Tibial nerve (tissue), 4 donors: ENCODE data around the gene ZCCHC7. TPM values are rescaled to one million over a fixed set of nuclear protein-coding genes. Genes with fewer than 3 reads are reported as not detected.

Experiments used
- DNase-seq, 2 donors: peaks; one replicate each; pipeline ENCODE4 v3.0.0-alpha.2; 2019; ENCODE audit warnings: low spot score in 2 of 2
- H3K27ac ChIP-seq, 4 donors: fragments of 200-600 bp; sonication (generic) in 3 of 4; one replicate each; pipeline ENCODE4 v1.5.1; 2017 to 2019; ENCODE audit warnings: mild to moderate bottlenecking in 1 of 4
- H3K27me3 ChIP-seq, 2 donors: fragments of 200-600 bp; sonication (generic) in 1 of 2; one replicate each; pipeline versions ENCODE4 v1.5.1 to v1.6.0; 2017 to 2019
- H3K36me3 ChIP-seq, 3 donors: fragments of 200-600 bp; sonication (generic); one replicate each; pipeline ENCODE4 v1.5.1; 2018 to 2019
- H3K4me1 ChIP-seq, 4 donors: fragments of 200-600 bp; sonication (generic) in 3 of 4; one replicate each; pipeline ENCODE4 v1.5.1; 2017 to 2019
- H3K4me3 ChIP-seq, 4 donors: fragments of 200-600 bp; sonication (generic) in 3 of 4; one replicate each; pipeline ENCODE4 v1.5.1; 2017 to 2019; ENCODE audit warnings: mild to moderate bottlenecking in 1 of 4, moderate library complexity in 1 of 4
- H3K9me3 ChIP-seq, 4 donors: fragments of 200-600 bp; sonication (generic) in 3 of 4; one replicate each; pipeline ENCODE4 v1.5.1; 2017 to 2019
- EP300 ChIP-seq, 2 donors: sonication (generic); formaldehyde crosslinking; IDR thresholded peaks; one replicate each; pipeline ENCODE4 v1.6.1; 2017; ENCODE audit warnings: antibody characterized with exemption in 2 of 2, mild to moderate bottlenecking in 1 of 2
- POLR2A ChIP-seq, 2 donors: fragments of 450-650 bp; IDR thresholded peaks; one replicate each; pipeline ENCODE4 v1.6.1; 2017; ENCODE audit warnings: antibody characterized with exemption in 2 of 2, mild to moderate bottlenecking in 2 of 2, moderate library complexity in 2 of 2
- WGBS, 2 donors: methylation state at CpG; one replicate each; pipeline ENCODE4 v1.1.5; 2018; 5-methylcytosine and 5-hydroxymethylcytosine counted together
- total RNA-seq, 4 donors: library from RNA; depleted of rRNA; stranded (reverse); fragments of >200 nt; gene quantifications; one replicate each; pipeline ENCODE4 v1.1.0, GENCODE V29; 2016
- TF ChIP-seq, protein P1 (sequence below), 5 experiments: fragments of 200-600 bp in 3 of 5; fragments of 450-650 bp in 2 of 5; sonication (generic) in 3 of 5; IDR thresholded peaks; one replicate each; pipeline ENCODE4 v1.5.1; 2016 to 2019; ENCODE audit warnings: antibody characterized with exemption in 5 of 5, mild to moderate bottlenecking in 3 of 5, moderate library complexity in 2 of 5

ZCCHC7 gene
- total RNA-seq, 4 donors from 2014 or later = 11.8 to 24.7 (median 18.3) TPM

DNA sequence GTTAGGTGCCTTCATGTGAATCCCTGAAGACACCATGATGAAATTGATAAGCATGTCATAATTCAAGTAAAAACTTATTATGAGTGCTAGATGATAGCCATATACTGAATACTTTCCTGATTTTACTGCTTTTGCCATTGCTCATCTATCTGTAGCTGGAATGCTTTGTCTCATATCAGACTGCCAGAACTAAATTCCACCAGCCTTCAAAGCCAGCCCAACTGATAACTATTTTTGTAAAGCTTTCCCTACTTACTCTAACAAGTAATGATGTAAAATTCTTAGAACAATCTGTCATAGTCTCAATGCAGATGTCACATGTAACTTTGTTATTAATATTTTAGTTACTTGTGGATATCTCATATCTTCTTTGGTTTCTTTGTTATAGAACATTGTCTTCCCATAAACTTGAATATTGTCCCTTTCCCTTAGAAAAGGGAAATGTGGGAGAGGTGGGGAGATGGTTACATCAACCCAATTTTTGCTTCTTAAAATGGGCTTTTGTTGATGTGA, 128.3 kb downstream of the ZCCHC7 start:
- Histone ChIP-seq H3K36me3 (peaks cover 0 to 16% (median 0%) of the 10 kb centered on the region in 3 donors), H3K4me1 (no peaks in the 10 kb centered on the region), H3K4me3 (no peak overlapping the region), H3K27me3 (no peaks in the 10 kb centered on the region), H3K9me3 (no peaks in the 10 kb centered on the region), H3K27ac (no peak overlapping the region)
- TF ChIP-seq EP300 (IDR thresholded peaks at IDR 0.05) (no peak), POLR2A (IDR thresholded peaks at IDR 0.05) (no peak)
- TF ChIP-seq, protein P1, sequence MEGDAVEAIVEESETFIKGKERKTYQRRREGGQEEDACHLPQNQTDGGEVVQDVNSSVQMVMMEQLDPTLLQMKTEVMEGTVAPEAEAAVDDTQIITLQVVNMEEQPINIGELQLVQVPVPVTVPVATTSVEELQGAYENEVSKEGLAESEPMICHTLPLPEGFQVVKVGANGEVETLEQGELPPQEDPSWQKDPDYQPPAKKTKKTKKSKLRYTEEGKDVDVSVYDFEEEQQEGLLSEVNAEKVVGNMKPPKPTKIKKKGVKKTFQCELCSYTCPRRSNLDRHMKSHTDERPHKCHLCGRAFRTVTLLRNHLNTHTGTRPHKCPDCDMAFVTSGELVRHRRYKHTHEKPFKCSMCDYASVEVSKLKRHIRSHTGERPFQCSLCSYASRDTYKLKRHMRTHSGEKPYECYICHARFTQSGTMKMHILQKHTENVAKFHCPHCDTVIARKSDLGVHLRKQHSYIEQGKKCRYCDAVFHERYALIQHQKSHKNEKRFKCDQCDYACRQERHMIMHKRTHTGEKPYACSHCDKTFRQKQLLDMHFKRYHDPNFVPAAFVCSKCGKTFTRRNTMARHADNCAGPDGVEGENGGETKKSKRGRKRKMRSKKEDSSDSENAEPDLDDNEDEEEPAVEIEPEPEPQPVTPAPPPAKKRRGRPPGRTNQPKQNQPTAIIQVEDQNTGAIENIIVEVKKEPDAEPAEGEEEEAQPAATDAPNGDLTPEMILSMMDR (IDR thresholded peaks at IDR 0.05) = no peak
- DNase-seq = no peak

DNA sequence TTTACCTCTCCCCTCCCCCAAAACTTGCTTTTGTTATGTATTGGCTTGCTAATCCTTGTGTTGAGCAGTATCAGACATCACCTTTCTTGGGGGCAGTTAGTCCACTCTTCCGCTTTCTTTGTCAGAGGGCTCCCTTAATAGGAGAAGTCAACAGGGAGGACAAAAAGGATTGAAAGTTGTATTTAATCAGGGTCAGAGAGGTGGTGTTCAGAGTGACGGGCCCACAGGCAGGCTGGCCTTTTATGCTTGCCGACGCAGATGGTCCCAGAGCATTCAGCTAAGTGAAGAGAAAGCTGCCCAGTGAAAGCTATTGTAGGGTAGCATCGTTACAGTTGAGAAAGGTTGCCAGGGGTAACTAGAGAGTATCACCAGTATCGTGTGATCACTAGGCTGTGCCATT, 131.1 kb downstream of the ZCCHC7 start:
- no peaks in the 10 kb centered on the region for H3K27me3 ChIP-seq
- peaks cover 0 to 16% (median 0%) of the 10 kb centered on the region in 3 donors for H3K36me3 ChIP-seq
- DNase-seq = no peak
- 73 to 79% methylated on average over 6 of the region's 6 CpGs for WGBS, 2 donors
- H3K4me3 ChIP-seq = no peak overlapping the region
- TF ChIP-seq, protein P1 (IDR thresholded peaks at IDR 0.05) = no peak
- TF ChIP-seq EP300 (IDR thresholded peaks at IDR 0.05) (no peak), POLR2A (IDR thresholded peaks at IDR 0.05) (no peak)
- no peak overlapping the region for H3K27ac ChIP-seq
- no peaks in the 10 kb centered on the region for H3K4me1 ChIP-seq
- H3K9me3 ChIP-seq = no peaks in the 10 kb centered on the region

DNA sequence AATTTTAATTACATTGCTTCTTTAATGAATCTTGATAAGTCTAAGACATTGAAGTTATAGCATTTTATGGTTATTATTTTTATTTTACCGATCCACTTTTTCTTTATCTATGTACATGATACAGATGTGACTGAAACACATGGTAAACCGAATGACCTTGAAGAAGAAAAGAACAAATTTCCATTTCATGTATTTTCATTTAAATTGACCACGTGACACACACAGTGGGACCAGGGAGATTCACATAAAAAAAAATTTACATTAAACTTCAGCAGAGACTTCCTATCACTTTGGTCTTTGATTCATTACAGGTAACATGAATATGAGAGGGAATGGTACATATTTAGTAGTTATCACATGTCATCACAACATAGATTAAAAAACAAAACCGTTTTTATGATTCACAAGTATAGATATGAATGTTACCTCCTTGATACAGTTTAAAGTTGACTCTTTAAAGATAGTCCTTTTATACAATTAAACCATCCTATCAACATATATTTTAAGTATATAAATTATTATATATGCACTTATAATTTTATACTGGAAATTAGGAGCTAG, 133.1 kb downstream of the ZCCHC7 start:
- no peak overlapping the region for H3K27ac ChIP-seq
- TF ChIP-seq POLR2A (IDR thresholded peaks at IDR 0.05) = no peak
- TF ChIP-seq, protein P1 (IDR thresholded peaks at IDR 0.05) = no peak
- no peak for TF ChIP-seq EP300 (IDR thresholded peaks at IDR 0.05)
- no peaks in the 10 kb centered on the region for H3K4me1 ChIP-seq
- WGBS, 2 donors = 74 to 81% methylated on average over 4 of the region's 4 CpGs
- no peak overlapping the region for H3K4me3 ChIP-seq
- H3K27me3 ChIP-seq = no peaks in the 10 kb centered on the region
- no peaks in the 10 kb centered on the region for H3K9me3 ChIP-seq
- peaks cover 0 to 16% (median 0%) of the 10 kb centered on the region in 3 donors for H3K36me3 ChIP-seq
- DNase-seq = no peak

DNA sequence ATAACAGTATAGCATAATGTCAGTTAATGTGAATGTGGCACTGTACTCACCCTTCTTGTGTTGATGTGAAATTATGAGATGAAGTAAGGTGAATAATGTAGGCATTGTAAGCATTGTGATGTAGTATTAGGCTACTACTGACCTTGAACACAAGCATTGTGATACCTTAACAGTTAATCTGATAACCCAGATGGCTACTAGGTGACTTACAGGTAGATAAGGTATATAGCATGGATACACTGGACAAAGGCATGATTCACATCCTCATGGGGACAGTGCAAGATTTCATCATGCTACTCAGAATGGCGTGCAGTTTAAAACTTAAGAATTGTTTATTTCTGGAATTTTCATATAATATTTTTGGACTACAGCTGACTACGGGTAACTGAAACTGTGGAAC, 134.8 kb downstream of the ZCCHC7 start:
- H3K27ac ChIP-seq = no peak overlapping the region
- no peaks in the 10 kb centered on the region for H3K9me3 ChIP-seq
- TF ChIP-seq POLR2A (IDR thresholded peaks at IDR 0.05) (no peak), EP300 (IDR thresholded peaks at IDR 0.05) (no peak)
- TF ChIP-seq, protein P1 (IDR thresholded peaks at IDR 0.05) = no peak
- 96% methylated on average over 2 of the region's 2 CpGs for WGBS, 2 donors
- H3K36me3 ChIP-seq = peaks cover 0 to 3% (median 0%) of the 10 kb centered on the region in 3 donors
- no peaks in the 10 kb centered on the region for H3K27me3 ChIP-seq
- no peaks in the 10 kb centered on the region for H3K4me1 ChIP-seq
- no peak for DNase-seq
- H3K4me3 ChIP-seq = no peak overlapping the region

DNA sequence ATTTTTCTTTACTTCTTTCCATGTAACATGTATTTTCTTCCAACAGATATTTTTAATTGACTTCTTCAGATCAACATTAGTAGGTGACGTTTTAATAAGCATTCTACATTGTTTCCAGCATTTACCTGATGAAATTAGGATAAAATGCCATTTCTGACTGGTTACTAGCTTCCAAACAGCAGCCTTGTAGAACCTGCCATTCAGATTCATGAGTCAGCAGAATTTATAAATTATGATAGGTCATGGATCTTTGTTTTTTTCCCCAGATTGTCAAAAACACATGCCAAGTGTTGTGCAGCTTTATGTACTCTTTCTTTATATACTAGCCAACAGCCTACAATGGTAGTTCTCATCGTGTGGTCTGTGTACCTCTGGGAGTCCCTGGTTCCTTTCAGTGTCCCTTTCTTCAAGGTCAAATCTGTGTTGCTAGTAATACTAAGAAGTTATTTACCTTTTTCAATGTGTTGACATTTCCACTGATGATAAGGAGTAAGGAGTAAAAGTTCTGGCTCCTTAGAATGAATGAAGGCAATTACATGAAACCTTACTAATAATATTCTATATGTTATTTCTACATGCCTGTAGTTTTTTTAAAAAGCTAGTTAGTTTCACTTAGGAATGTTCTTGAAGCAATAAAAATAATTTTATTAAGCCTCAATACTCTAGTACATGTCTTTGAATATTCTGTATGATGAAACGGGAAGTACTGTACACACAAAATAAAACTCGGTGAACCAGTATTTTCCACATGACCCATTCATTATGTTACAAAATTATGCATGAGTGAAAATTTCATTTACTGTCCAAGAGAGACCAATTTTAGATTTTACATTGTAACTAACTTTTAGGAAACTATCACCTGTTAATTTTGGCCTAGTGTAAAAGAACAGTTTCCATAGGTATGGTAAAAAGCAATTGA, 135.8 kb downstream of the ZCCHC7 start:
- 79 to 83% methylated on average over 4 of the region's 4 CpGs for WGBS, 2 donors
- Histone ChIP-seq H3K4me1 (no peaks in the 10 kb centered on the region), H3K9me3 (no peaks in the 10 kb centered on the region), H3K4me3 (no peak overlapping the region), H3K27me3 (no peaks in the 10 kb centered on the region), H3K36me3 (no peaks in the 10 kb centered on the region), H3K27ac (no peak overlapping the region)
- DNase-seq = no peak
- TF ChIP-seq EP300 (IDR thresholded peaks at IDR 0.05) = no peak
- TF ChIP-seq, protein P1 (IDR thresholded peaks at IDR 0.05) = no peak
- no peak for TF ChIP-seq POLR2A (IDR thresholded peaks at IDR 0.05)
